DND-41 (cell line): ENCODE data around the gene INTS3.

Experiments
- ATAC-seq: fragments of 200-7000 bp; cut with Tn5 transposase; 3 replicates; pipeline ENCODE4 v1.9.1; 2021; ENCODE audit warnings: low read depth; ENCODE audit not compliant: insufficient read depth
- DNase-seq: peaks from one replicate; pipeline ENCODE4 v3.0.0-alpha.2; 2020
- H2AFZ ChIP-seq: 2 replicates; pipeline ENCODE4 v1.6.0; 2012; ENCODE audit warnings: low read depth, low read length
- H3K27ac ChIP-seq: 2 replicates; pipeline ENCODE4 v1.5.1; 2012; ENCODE audit warnings: low read length, inconsistent platforms
- H3K27me3 ChIP-seq: fragments of 200-600 bp; sonication (generic); 2 replicates; pipeline ENCODE4 v1.6.0; 2012; ENCODE audit warnings: low read length, mild to moderate bottlenecking, inconsistent platforms; ENCODE audit not compliant: insufficient read depth, poor library complexity
- H3K36me3 ChIP-seq: 2 replicates; pipeline ENCODE4 v1.5.1; 2012; ENCODE audit warnings: low read length, inconsistent platforms; ENCODE audit not compliant: insufficient read depth
- H3K4me1 ChIP-seq: 2 replicates; pipeline ENCODE4 v1.5.1; 2012; ENCODE audit warnings: mild to moderate bottlenecking, low read length; ENCODE audit not compliant: insufficient read depth
- H3K4me2 ChIP-seq: 2 replicates; pipeline ENCODE4 v1.6.0; 2012; ENCODE audit warnings: mild to moderate bottlenecking, moderate library complexity, low read length, inconsistent platforms; ENCODE audit not compliant: insufficient read depth
- H3K4me3 ChIP-seq, 2 experiments: fragments of 200-600 bp in 1 of 2; shearing (Covaris generic) in 1 of 2; 2 replicates each; pipeline ENCODE4 v1.5.1; 2012 to 2016; ENCODE audit warnings: inconsistent platforms in 2 of 2, low read length in 2 of 2, mild to moderate bottlenecking in 2 of 2, low read depth in 1 of 2, moderate library complexity in 1 of 2
- H3K79me2 ChIP-seq: 2 replicates; pipeline ENCODE4 v1.6.0; 2012; ENCODE audit warnings: low read length, inconsistent platforms; ENCODE audit not compliant: insufficient read depth
- H3K9ac ChIP-seq: 2 replicates; pipeline ENCODE4 v1.6.0; 2012; ENCODE audit warnings: low read depth, mild to moderate bottlenecking, inconsistent platforms, low read length, moderate library complexity
- H3K9me3 ChIP-seq: 2 replicates; pipeline ENCODE4 v1.5.1; 2012; ENCODE audit warnings: low read length, moderate library complexity, mild to moderate bottlenecking, inconsistent platforms; ENCODE audit not compliant: insufficient read depth, severe bottlenecking
- H4K20me1 ChIP-seq: 2 replicates; pipeline ENCODE4 v1.6.0; 2012; ENCODE audit warnings: low read length; ENCODE audit not compliant: insufficient read depth
- EZH2 ChIP-seq: IDR thresholded peaks from 3 replicates; pipeline ENCODE4 v1.6.1; 2012; ENCODE audit warnings: borderline replicate concordance, low read depth, mild to moderate bottlenecking, moderate library complexity, low read length, inconsistent platforms; ENCODE audit not compliant: severe bottlenecking
- TF ChIP-seq, protein P1 (sequence below): IDR thresholded peaks from 2 replicates; pipeline ENCODE4 v1.5.1; 2012; ENCODE audit warnings: borderline replicate concordance, low read length, moderate library complexity, mild to moderate bottlenecking; ENCODE audit not compliant: poor library complexity, severe bottlenecking; ENCODE audit errors: extremely low read depth

Gene INTS3

DNA sequence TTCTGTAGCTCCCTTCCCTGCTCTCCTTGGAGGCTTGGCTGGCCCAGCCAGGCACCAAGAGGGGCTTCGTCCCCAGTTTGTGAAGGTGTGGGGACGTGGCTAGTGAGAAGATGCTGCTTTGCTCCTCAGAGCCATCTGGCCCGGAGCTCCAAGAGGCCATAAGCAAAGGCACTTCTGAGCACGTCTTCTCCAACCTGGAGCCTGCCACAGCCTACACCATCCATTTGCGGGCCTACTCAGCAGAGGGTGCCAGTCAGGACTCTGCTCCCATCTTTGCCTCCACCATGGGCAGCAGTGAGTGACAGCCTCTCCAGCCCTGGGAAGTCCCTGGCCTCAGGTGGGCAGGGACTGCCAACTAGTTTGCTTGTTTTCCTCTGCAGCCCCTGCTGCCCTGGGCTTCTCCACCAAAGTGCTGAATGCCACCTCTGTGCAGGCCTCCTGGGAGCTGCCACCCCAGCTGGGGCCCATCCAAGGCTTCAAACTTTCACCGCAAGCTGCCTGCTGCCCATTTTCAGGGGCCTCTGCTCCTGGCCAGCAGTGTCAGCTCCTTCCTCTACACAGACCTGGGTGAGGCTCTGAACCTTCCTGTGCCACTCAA lies 73.3 kb downstream of the INTS3 start:
- no peak overlapping the region for H2AFZ ChIP-seq
- no peak overlapping the region for H3K4me3 ChIP-seq
- no peak for ATAC-seq
- no peaks in the 10 kb centered on the region for H3K9me3 ChIP-seq
- no peak overlapping the region for H3K4me2 ChIP-seq
- H4K20me1 ChIP-seq: no peaks in the 10 kb centered on the region; the same call in 1 of the 2 replicates
- no peaks in the 10 kb centered on the region for H3K27me3 ChIP-seq
- H3K36me3 ChIP-seq: no peaks in the 10 kb centered on the region; the same call in 1 of the 2 replicates
- no peaks in the 10 kb centered on the region for H3K79me2 ChIP-seq
- no peak overlapping the region for H3K9ac ChIP-seq
- H3K4me1 ChIP-seq: no peaks in the 10 kb centered on the region
- no peak overlapping the region for H3K27ac ChIP-seq
- TF ChIP-seq EZH2: no peak
- TF ChIP-seq, protein P1, sequence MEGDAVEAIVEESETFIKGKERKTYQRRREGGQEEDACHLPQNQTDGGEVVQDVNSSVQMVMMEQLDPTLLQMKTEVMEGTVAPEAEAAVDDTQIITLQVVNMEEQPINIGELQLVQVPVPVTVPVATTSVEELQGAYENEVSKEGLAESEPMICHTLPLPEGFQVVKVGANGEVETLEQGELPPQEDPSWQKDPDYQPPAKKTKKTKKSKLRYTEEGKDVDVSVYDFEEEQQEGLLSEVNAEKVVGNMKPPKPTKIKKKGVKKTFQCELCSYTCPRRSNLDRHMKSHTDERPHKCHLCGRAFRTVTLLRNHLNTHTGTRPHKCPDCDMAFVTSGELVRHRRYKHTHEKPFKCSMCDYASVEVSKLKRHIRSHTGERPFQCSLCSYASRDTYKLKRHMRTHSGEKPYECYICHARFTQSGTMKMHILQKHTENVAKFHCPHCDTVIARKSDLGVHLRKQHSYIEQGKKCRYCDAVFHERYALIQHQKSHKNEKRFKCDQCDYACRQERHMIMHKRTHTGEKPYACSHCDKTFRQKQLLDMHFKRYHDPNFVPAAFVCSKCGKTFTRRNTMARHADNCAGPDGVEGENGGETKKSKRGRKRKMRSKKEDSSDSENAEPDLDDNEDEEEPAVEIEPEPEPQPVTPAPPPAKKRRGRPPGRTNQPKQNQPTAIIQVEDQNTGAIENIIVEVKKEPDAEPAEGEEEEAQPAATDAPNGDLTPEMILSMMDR: no peak
- no peak for DNase-seq

DNA sequence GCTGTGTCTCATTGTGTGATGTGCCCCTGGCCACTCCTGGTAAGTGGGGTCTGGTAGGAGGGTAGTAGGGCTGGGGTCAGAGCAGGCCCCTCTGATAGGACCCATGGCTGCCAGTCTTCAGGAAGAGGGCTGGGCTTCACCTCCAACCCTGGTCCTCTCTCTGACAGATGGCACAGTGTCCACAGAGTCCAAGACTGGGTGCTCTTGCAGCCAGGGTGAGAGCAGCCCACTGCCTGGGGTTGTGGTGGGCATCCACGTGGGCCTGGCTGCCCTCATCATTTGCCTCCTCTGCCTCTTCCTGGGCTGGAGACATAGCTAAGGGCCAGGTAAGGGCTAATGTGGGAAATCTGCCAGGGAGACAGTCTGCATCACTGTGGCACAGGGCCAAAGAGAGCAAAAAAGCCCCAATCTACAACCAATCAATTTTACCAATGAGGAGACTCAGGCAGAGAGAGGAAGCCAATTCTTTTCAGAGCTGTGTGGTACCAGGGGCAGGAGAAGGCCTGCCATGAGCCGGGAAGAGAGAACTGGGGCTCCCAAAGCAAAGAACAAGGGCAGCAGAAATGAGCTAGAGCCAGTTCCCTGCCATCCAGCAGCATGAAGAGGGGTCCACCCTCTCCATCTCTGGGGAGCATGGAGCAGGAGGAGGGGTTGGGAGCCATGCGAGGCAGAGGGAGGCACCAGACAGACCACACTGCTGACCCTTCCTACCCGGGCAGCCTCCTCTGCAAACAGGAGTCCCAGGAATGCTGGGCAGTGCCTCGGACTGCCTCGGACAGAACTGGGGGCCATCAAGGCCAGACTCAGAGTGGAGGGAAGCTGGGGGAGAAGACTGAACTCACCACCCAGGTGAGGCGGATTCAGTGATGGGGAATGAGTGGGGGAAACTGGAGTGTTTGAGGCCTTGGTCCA lies 74.2 kb downstream of the INTS3 start:
- Histone ChIP-seq H3K4me3 (no peak overlapping the region), H3K9me3 (no peaks in the 10 kb centered on the region), H3K9ac (no peak overlapping the region), H2AFZ (no peak overlapping the region), H3K4me1 (no peaks in the 10 kb centered on the region), H3K79me2 (no peaks in the 10 kb centered on the region), H3K27me3 (no peaks in the 10 kb centered on the region), H3K36me3 (peaks cover 6% of the 10 kb centered on the region), H3K4me2 (no peak overlapping the region), H4K20me1 (no peaks in the 10 kb centered on the region; the same call in 1 of the 2 replicates), H3K27ac (no peak overlapping the region)
- ATAC-seq (no peak), DNase-seq (no peak)
- no peak for TF ChIP-seq EZH2
- TF ChIP-seq, protein P1: no peak

GRCh38 chr1:153803470-153804056 lies 75.7 kb downstream of the INTS3 start:
- H2AFZ ChIP-seq: no peak overlapping the region
- H3K36me3 ChIP-seq: peaks cover 20% of the 10 kb centered on the region
- TF ChIP-seq, protein P1: no peak
- TF ChIP-seq EZH2: no peak
- ATAC-seq (no peak), DNase-seq (no peak)
- H3K4me3 ChIP-seq: no peak overlapping the region
- no peaks in the 10 kb centered on the region for H3K9me3 ChIP-seq
- no peaks in the 10 kb centered on the region for H3K4me1 ChIP-seq
- H3K27me3 ChIP-seq: no peaks in the 10 kb centered on the region
- no peaks in the 10 kb centered on the region; the same call in 1 of the 2 replicates for H4K20me1 ChIP-seq
- no peaks in the 10 kb centered on the region for H3K79me2 ChIP-seq
- no peak overlapping the region for H3K27ac ChIP-seq
- H3K9ac ChIP-seq: no peak overlapping the region
- no peak overlapping the region for H3K4me2 ChIP-seq
